HG03066 (cell line): ENCODE results near the gene E2F7.

ENCODE experiments used
- ATAC-seq: cut with Tn5 transposase; IDR thresholded peaks from one replicate; pipeline ENCODE4 v1.9.1; 2021; ENCODE audit warnings: low read depth; ENCODE audit not compliant: unreplicated experiment

E2F7 gene

GRCh38 chr12:77031745-77032144, 33.6 kb downstream of the E2F7 start:
- ATAC-seq, result no peak

GRCh38 chr12:77025782-77026314, 39.5 kb downstream of the E2F7 start:
- ATAC-seq, result no peak

GRCh38 chr12:77023501-77023900, 41.9 kb downstream of the E2F7 start:
- no peak for ATAC-seq

- ATAC-seq, result no peak
These were observed 45.4 kb downstream of the E2F7 start for GRCh38 chr12:77019920-77020319.

- ATAC-seq, result no peak
These were observed 48.8 kb downstream of the E2F7 start for GRCh38 chr12:77016606-77017005.

GRCh38 chr12:77013091-77013490, 52.3 kb downstream of the E2F7 start:
- no peak for ATAC-seq

GRCh38 chr12:77010691-77011548, 54.4 kb downstream of the E2F7 start:
- peak; percentile 84 for ATAC-seq

- no peak for ATAC-seq
These were observed 57.9 kb downstream of the E2F7 start for GRCh38 chr12:77007476-77007875.

GRCh38 chr12:77005611-77006098, 59.7 kb downstream of the E2F7 start:
- ATAC-seq, result no peak

- no peak for ATAC-seq
These were observed 61.5 kb downstream of the E2F7 start for GRCh38 chr12:77003914-77004313.

GRCh38 chr12:77003246-77003645, 62.1 kb downstream of the E2F7 start:
- ATAC-seq, result no peak

- ATAC-seq, result no peak
These were observed 63.0 kb downstream of the E2F7 start for GRCh38 chr12:77002382-77002781.

GRCh38 chr12:77001276-77001675, 64.1 kb downstream of the E2F7 start:
- no peak for ATAC-seq

GRCh38 chr12:76998908-76999556, 66.3 kb downstream of the E2F7 start:
- ATAC-seq, result no peak

- ATAC-seq, result no peak
These were observed 67.0 kb downstream of the E2F7 start for GRCh38 chr12:76998386-76998785.

GRCh38 chr12:76997011-76997780, 68.2 kb downstream of the E2F7 start:
- no peak for ATAC-seq

- ATAC-seq, result no peak
These were observed 74.7 kb downstream of the E2F7 start for GRCh38 chr12:76990716-76991115.

- no peak for ATAC-seq
These were observed 80.8 kb downstream of the E2F7 start for GRCh38 chr12:76984566-76984965.

- ATAC-seq, result no peak
These were observed 81.9 kb downstream of the E2F7 start for GRCh38 chr12:76983420-76983819.

GRCh38 chr12:76980196-76980595, 85.2 kb downstream of the E2F7 start:
- no peak for ATAC-seq
